GM12864 (cell line): Measurements from ENCODE around the gene ELF3.
A peak's percentile ranks its signal among the peaks of the same experiment; 100 is the strongest.

Experiments used
- DNase-seq: peaks from one replicate; pipeline ENCODE4 v3.0.0-alpha.2; 2011; ENCODE audit warnings: low read depth
- H3K4me3 ChIP-seq: 2 replicates; pipeline ENCODE4 v1.5.1; 2011; ENCODE audit warnings: mild to moderate bottlenecking, low read depth, low read length, control low read depth
- TF ChIP-seq, protein P1 (sequence below): IDR thresholded peaks from 2 replicates; pipeline ENCODE4 v1.5.1; 2011; ENCODE audit warnings: low read depth, mild to moderate bottlenecking, moderate library complexity, low read length, control low read depth, inconsistent platforms; ENCODE audit errors: missing control alignments

Gene ELF3

DNA sequence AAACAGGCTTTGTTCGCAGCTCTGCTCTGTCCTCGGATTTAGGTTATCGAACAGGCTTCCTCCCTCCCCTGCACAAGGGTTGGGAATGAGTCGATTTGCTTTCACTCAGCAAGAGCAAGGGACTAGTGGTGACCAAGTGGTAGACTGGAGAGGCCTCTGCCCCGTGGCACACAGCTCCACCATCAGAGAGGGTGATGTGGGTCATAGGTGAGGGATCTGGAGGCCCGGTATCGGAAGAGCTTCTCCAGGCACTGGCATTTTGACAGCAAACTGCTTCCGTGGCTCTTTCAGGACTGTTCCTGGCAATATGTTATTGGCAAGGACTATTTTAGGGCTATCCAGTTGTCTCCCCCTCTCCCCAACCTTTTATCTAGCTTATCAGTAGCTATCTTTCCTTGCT lies 3.1 kb upstream of the ELF3 start:
- DNase-seq: no peak
- TF ChIP-seq, protein P1, sequence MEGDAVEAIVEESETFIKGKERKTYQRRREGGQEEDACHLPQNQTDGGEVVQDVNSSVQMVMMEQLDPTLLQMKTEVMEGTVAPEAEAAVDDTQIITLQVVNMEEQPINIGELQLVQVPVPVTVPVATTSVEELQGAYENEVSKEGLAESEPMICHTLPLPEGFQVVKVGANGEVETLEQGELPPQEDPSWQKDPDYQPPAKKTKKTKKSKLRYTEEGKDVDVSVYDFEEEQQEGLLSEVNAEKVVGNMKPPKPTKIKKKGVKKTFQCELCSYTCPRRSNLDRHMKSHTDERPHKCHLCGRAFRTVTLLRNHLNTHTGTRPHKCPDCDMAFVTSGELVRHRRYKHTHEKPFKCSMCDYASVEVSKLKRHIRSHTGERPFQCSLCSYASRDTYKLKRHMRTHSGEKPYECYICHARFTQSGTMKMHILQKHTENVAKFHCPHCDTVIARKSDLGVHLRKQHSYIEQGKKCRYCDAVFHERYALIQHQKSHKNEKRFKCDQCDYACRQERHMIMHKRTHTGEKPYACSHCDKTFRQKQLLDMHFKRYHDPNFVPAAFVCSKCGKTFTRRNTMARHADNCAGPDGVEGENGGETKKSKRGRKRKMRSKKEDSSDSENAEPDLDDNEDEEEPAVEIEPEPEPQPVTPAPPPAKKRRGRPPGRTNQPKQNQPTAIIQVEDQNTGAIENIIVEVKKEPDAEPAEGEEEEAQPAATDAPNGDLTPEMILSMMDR: no peak
- no peak overlapping the region for H3K4me3 ChIP-seq

DNA sequence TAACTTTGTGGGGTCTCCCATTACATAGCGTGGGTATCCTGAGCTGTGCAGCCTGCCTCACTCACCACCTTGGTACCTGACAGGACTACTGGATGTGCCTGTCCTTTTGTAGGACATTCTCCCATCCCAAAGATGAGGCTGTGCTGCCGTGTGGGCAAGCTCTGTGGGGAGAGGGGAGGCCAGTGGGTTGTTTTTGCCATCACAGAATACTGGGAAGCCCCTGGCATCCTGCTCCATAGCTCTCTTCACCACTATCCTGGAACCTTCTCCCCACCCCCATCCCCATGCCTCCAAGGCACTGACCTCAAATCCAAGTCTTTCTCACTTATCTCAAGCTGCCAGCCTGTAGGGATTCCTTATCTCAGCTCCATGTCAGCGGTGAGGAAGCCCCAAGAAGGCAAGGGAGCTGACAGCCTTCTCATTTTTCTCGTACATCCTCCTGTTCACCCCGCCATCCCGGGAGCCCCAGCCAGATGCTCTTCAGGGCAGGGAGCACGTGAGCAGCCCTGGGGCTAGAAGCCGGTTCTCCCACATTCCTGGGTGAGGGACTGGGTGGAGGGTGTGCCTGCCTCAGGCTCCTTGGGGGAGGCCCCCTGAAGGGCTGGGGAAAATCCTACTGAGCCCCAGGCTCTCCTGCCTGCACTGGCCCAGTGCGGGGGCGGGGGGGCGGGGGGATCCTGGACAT lies 2.4 kb upstream of the ELF3 start:
- no peak for DNase-seq
- H3K4me3 ChIP-seq: no peak overlapping the region
- TF ChIP-seq, protein P1: no peak

DNA sequence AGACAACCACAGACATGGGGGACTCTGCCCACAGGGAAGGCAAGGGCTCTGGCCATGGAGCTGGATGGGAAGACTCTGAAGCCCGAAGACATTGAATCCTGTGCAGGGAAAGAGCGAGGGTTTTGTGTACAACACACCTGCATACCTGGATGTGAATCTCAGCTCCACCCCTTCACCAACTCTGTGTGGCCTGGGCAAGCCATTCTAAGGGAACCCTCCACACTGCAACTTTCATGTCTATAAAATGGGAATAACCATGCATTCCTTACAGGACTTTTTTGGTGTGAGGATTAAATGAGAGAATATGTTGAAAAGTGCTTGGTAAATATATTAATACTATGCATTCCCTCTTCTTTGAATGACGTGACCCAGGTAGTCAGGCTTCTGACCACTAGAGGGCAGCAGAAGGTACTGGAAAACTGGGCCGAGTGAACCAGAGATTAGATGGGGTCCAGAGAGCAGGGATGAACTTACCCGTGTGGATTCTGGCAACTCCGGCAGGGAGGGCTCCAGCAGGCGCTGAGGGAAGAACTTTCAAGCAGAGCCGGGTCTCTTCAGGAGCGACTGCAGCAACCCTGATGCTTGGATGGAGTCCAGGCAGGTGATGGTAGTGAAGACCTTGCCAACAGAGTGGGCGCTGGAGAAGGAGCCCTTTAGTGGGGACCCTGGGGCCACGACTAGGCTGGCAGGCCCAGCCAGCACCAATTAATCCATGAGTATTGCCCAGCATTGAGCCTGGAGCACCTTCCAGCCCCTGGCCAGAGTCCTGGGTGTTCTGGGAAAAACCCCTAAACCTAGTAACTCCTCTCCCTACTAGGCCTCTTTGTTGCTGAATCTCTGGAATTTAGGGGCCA lies 834 bp upstream of the ELF3 start:
- peak; percentile 10 for DNase-seq
- TF ChIP-seq, protein P1: peak; percentile 75
- H3K4me3 ChIP-seq: no peak overlapping the region

DNA sequence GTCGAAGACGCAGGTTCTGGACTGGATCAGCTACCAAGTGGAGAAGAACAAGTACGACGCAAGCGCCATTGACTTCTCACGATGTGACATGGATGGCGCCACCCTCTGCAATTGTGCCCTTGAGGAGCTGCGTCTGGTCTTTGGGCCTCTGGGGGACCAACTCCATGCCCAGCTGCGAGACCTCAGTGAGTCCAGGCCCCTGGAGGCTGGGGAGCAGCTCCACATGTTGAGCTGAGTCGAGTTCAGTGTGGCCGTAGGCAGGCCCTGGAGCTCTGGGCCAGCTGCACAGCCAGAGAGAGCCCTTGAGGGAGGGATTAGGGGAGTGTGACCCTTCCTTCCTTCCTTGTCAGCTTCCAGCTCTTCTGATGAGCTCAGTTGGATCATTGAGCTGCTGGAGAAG lies 1.6 kb downstream of the ELF3 start:
- DNase-seq: no peak
- H3K4me3 ChIP-seq: no peak overlapping the region
- TF ChIP-seq, protein P1: no peak

DNA sequence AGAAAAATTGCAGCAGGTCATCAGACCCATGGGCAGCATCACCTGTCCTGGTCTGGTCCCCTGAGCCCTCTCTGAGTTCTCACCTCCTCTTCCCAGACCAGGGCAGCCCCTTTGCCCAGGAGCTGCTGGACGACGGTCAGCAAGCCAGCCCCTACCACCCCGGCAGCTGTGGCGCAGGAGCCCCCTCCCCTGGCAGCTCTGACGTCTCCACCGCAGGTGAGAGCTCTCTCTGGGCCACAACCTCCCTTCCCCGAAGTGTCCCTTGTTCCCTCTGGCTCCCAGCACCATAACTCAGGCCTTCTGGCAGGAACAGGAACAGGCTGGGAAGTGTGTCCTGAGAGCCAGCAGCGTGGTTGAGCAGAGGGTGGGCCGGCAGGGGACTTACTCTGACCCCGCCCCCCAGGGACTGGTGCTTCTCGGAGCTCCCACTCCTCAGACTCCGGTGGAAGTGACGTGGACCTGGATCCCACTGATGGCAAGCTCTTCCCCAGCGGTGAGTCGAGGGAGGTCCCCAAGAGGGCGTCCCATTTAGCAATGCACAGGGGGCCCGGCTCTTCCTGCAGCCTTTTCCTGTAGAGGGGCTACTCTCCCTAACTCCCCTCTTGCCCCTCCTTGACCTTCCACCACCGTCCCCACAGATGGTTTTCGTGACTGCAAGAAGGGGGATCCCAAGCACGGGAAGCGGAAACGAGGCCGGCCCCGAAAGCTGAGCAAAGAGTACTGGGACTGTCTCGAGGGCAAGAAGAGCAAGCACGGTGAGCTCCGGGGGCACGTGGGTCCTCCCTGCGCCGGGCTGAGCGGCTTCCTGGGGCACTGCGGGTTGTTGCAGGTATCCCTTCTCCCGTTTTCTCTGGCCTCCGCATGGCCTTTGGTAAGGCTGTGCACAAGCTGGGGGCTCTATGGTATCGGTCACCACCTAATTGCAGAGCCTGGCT lies 2.4 kb downstream of the ELF3 start:
- TF ChIP-seq, protein P1: no peak
- no peak overlapping the region for H3K4me3 ChIP-seq
- no peak for DNase-seq

DNA sequence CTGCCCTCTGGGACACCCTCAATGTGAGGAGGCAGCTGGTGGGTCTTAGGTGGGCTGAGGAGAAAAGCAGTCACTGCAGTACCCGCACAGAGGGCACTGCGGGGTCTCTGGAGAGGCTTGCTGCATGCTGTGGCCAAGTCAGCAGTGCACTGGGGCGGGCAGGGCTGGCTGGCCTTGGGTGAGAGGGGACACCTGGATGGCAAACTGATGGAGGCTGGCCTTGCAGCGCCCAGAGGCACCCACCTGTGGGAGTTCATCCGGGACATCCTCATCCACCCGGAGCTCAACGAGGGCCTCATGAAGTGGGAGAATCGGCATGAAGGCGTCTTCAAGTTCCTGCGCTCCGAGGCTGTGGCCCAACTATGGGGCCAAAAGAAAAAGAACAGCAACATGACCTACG lies 3.2 kb downstream of the ELF3 start:
- H3K4me3 ChIP-seq: no peak overlapping the region
- no peak for DNase-seq
- TF ChIP-seq, protein P1: no peak
